IPS DF 19.7 (cell line): ENCODE results near the gene DOK1.

Source experiments
- DNase-seq: peaks from one replicate; pipeline ENCODE4 v3.0.0-alpha.2; 2013; ENCODE audit warnings: low read depth, low spot score

The DOK1 gene

GRCh38 chr2:74525717-74526648 lies 28.5 kb upstream of the DOK1 start, which contains the start of gene DQX1:
Gene DQX1, minus strand, starts transcription at chr2:74526231. Its CDS starts 502 bp downstream, at chr2:74525729.
- DNase-seq, result no peak

- DNase-seq, result no peak
These were observed 27.8 kb upstream of the DOK1 start for GRCh38 chr2:74526649-74527230.

- DNase-seq, result no peak
These were observed 26.8 kb upstream of the DOK1 start for GRCh38 chr2:74527741-74528140.

GRCh38 chr2:74528600-74529356 lies 25.7 kb upstream of the DOK1 start:
- no peak for DNase-seq

GRCh38 chr2:74529357-74530238 lies 24.9 kb upstream of the DOK1 start, which contains the start of the genes AUP1 and HTRA2:
Gene AUP1, minus strand, starts transcription at chr2:74529706. Its CDS starts 77 bp downstream, at chr2:74529629.
Gene HTRA2, plus strand, starts transcription at chr2:74529933. Its CDS starts 74 bp downstream, at chr2:74530007.
- peak; percentile 96 for DNase-seq

- no peak for DNase-seq
These were observed 24.0 kb upstream of the DOK1 start for GRCh38 chr2:74530239-74531187.

GRCh38 chr2:74531666-74532065 lies 22.9 kb upstream of the DOK1 start:
- no peak for DNase-seq

GRCh38 chr2:74532222-74532621 lies 22.3 kb upstream of the DOK1 start:
- no peak for DNase-seq

- DNase-seq, result no peak
These were observed 21.1 kb upstream of the DOK1 start for GRCh38 chr2:74533464-74533863.

- no peak for DNase-seq
These were observed 20.1 kb upstream of the DOK1 start for GRCh38 chr2:74534411-74534810.

- DNase-seq, result no peak
These were observed 19.0 kb upstream of the DOK1 start for GRCh38 chr2:74535440-74535965.

- DNase-seq, result no peak
These were observed 18.2 kb upstream of the DOK1 start for GRCh38 chr2:74536166-74536950.

- DNase-seq, result no peak
These were observed 17.4 kb upstream of the DOK1 start for GRCh38 chr2:74537140-74537539.

GRCh38 chr2:74538881-74539339 lies 15.6 kb upstream of the DOK1 start:
- DNase-seq, result no peak

GRCh38 chr2:74540291-74540690 lies 14.2 kb upstream of the DOK1 start:
- no peak for DNase-seq

GRCh38 chr2:74542978-74543377 lies 11.5 kb upstream of the DOK1 start:
- DNase-seq, result no peak

- DNase-seq, result no peak
These were observed 9.9 kb upstream of the DOK1 start for GRCh38 chr2:74544634-74545033.

GRCh38 chr2:74546004-74546403 lies 8.5 kb upstream of the DOK1 start:
- no peak for DNase-seq
